A549 (cell line): ENCODE data around the gene DLX6.

ENCODE experiments used
- CEBPB ChIP-seq, 2 experiments: fragments of >200 bp in 1 of 2; sonication (Bioruptor Twin) in 1 of 2; formaldehyde crosslinking in 1 of 2; IDR thresholded peaks; 2 replicates each; pipeline ENCODE4 v1.6.1; 2012 to 2016
- CTCF ChIP-seq: fragments of >200 bp; sonication (Bioruptor Twin); formaldehyde crosslinking; IDR thresholded peaks from 3 replicates; pipeline ENCODE4 v1.5.1; 2016
- EHMT2 ChIP-seq: fragments of 200-600 bp; sonication (generic); IDR thresholded peaks from 2 replicates; pipeline ENCODE4 v1.6.1; 2016; ENCODE audit warnings: antibody characterized with exemption, low read depth, mild to moderate bottlenecking, moderate library complexity
- HDAC2 ChIP-seq: fragments of 200-600 bp; sonication (generic); IDR thresholded peaks from 2 replicates; pipeline ENCODE4 v1.6.1; 2016
- JUNB ChIP-seq: fragments of >200 bp; sonication (Bioruptor Twin); formaldehyde crosslinking; IDR thresholded peaks from 2 replicates; pipeline ENCODE4 v1.6.1; 2016
- MAX ChIP-seq: IDR thresholded peaks from 2 replicates; pipeline ENCODE4 v1.6.1; 2012
- RCOR1 ChIP-seq: fragments of 150-350 bp; IDR thresholded peaks from 2 replicates; pipeline ENCODE4 v1.6.1; 2014; ENCODE audit warnings: antibody characterized with exemption, low read length, low read depth
- REST ChIP-seq: fragments of 200-600 bp; sonication (generic); IDR thresholded peaks from 2 replicates; pipeline ENCODE4 v1.6.1; 2016; ENCODE audit warnings: antibody characterized with exemption, mild to moderate bottlenecking, moderate library complexity
- SMC3 ChIP-seq: fragments of >200 bp; sonication (Bioruptor Twin); formaldehyde crosslinking; IDR thresholded peaks from 3 replicates; pipeline ENCODE4 v1.6.1; 2018; ENCODE audit warnings: inconsistent platforms
- TP53 ChIP-seq: fragments of 250-450 bp; sonication (Bioruptor Pico); IDR thresholded peaks from 2 replicates; pipeline ENCODE4 v1.5.0; 2021; ENCODE audit warnings: mild to moderate bottlenecking, moderate library complexity

GRCh38 chr7:96962221-96962885 is 43.0 kb upstream of the DLX6 start:
- TF ChIP-seq EHMT2 (no peak), HDAC2 (no peak), CTCF (no peak), TP53 (no peak), RCOR1 (no peak), MAX (no peak), JUNB (no peak), SMC3 (no peak), CEBPB (IDR thresholded peaks at IDR 0.05) (no peak), REST (no peak)
